Muscle of leg (tissue), 11 donors: ENCODE results near the gene SUN2. TPM values are rescaled to one million over a fixed set of nuclear protein-coding genes. Genes with fewer than 3 reads are reported as not detected.

Source experiments
- DNase-seq: peaks from one replicate; pipeline ENCODE4 v3.0.0; 2013
- H3K27ac ChIP-seq: one replicate; pipeline ENCODE4 v1.5.1; 2013; ENCODE audit warnings: mild to moderate bottlenecking, low read length, control low read depth
- H3K27me3 ChIP-seq: one replicate; pipeline ENCODE4 v1.6.1; 2013; ENCODE audit warnings: low read length; ENCODE audit not compliant: control insufficient read depth, insufficient read depth
- H3K36me3 ChIP-seq: one replicate; pipeline ENCODE4 v1.6.1; 2013; ENCODE audit warnings: low read length; ENCODE audit not compliant: control insufficient read depth, insufficient read depth
- H3K4me1 ChIP-seq: one replicate; pipeline ENCODE4 v1.6.1; 2013; ENCODE audit warnings: low read length; ENCODE audit not compliant: control insufficient read depth, insufficient read depth
- H3K4me3 ChIP-seq: one replicate; pipeline ENCODE4 v1.5.1; 2013; ENCODE audit warnings: low read length, control low read depth
- H3K9me3 ChIP-seq: replicated peaks from 2 replicates; pipeline ENCODE4 v1.6.1; 2013; ENCODE audit warnings: low read depth, low read length; ENCODE audit not compliant: control insufficient read depth
- WGBS: methylation state at CpG from one replicate; pipeline ENCODE4 v1.1.5; 2013; ENCODE audit warnings: missing lambda C conversion rate; ENCODE audit not compliant: insufficient coverage; 5-methylcytosine and 5-hydroxymethylcytosine counted together
- polyA plus RNA-seq, 8 donors: library from polyadenylated mRNA; unstranded; fragments of 120-200 nt; gene quantifications; one replicate each; pipeline versions ENCODE4 v1.2.1 to v1.2.3, GENCODE V29; 2013; ENCODE audit warnings: inconsistent platforms in 1 of 8, low replicate concordance in 1 of 8; ENCODE audit not compliant: insufficient read length in 8 of 8, insufficient read depth in 1 of 8
- total RNA-seq: library from RNA; stranded (reverse); fragments of 120-200 nt; gene quantifications from one replicate; pipeline ENCODE4 v1.2.4, GENCODE V29; 2013

Gene SUN2
- total and polyA plus RNA-seq, 9 donors: 37.6 to 63.8 (median 56.1) TPM

- Histone ChIP-seq H3K4me1 (peaks cover 27% of the 10 kb centered on the region), H3K36me3 (peaks cover 62% of the 10 kb centered on the region), H3K9me3 (no peaks in the 10 kb centered on the region), H3K4me3 (no peak overlapping the region), H3K27ac (no peak overlapping the region), H3K27me3 (no peaks in the 10 kb centered on the region)
- WGBS: 67% methylated on average over 6 of the region's 6 CpGs
- DNase-seq: peak; percentile 44
These were observed 37.4 kb downstream of the SUN2 start for GRCh38 chr22:38718414-38718813.

- Histone ChIP-seq H3K36me3 (peaks cover 61% of the 10 kb centered on the region), H3K27ac (no peak overlapping the region), H3K27me3 (no peaks in the 10 kb centered on the region), H3K9me3 (no peaks in the 10 kb centered on the region), H3K4me3 (no peak overlapping the region), H3K4me1 (peaks cover 38% of the 10 kb centered on the region)
- WGBS: 88% methylated on average over 3 of the region's 6 CpGs
- DNase-seq: no peak
These were observed 38.6 kb downstream of the SUN2 start for GRCh38 chr22:38717244-38717643.

GRCh38 chr22:38716826-38717225 lies 39.0 kb downstream of the SUN2 start:
- Histone ChIP-seq H3K27ac (no peak overlapping the region), H3K27me3 (no peaks in the 10 kb centered on the region), H3K36me3 (peaks cover 65% of the 10 kb centered on the region), H3K9me3 (no peaks in the 10 kb centered on the region), H3K4me3 (no peak overlapping the region), H3K4me1 (peaks cover 40% of the 10 kb centered on the region)
- no peak for DNase-seq
- WGBS: 94% methylated on average over 7 of the region's 9 CpGs

- Histone ChIP-seq H3K27me3 (no peaks in the 10 kb centered on the region), H3K9me3 (no peaks in the 10 kb centered on the region), H3K27ac (no peak overlapping the region), H3K36me3 (peaks cover 60% of the 10 kb centered on the region), H3K4me1 (peaks cover 40% of the 10 kb centered on the region), H3K4me3 (no peak overlapping the region)
- 93% methylated on average over 7 of the region's 10 CpGs for WGBS
- no peak for DNase-seq
These were observed 39.5 kb downstream of the SUN2 start for GRCh38 chr22:38716271-38716670.

GRCh38 chr22:38715852-38716251 lies 39.9 kb downstream of the SUN2 start:
- Histone ChIP-seq H3K27me3 (no peaks in the 10 kb centered on the region), H3K4me1 (peaks cover 40% of the 10 kb centered on the region), H3K36me3 (peaks cover 61% of the 10 kb centered on the region), H3K9me3 (no peaks in the 10 kb centered on the region), H3K4me3 (no peak overlapping the region), H3K27ac (no peak overlapping the region)
- 96% methylated on average over 13 of the region's 15 CpGs for WGBS
- DNase-seq: no peak

GRCh38 chr22:38715176-38715764 lies 40.5 kb downstream of the SUN2 start:
- Histone ChIP-seq H3K4me1 (peaks cover 40% of the 10 kb centered on the region), H3K27ac (peak overlapping the region; percentile 62)

GRCh38 chr22:38713921-38714320 lies 41.9 kb downstream of the SUN2 start:
- 72% methylated on average over 7 of the region's 8 CpGs for WGBS
- Histone ChIP-seq H3K4me3 (no peak overlapping the region), H3K36me3 (peaks cover 67% of the 10 kb centered on the region), H3K27ac (peak overlapping the region; percentile 17), H3K9me3 (no peaks in the 10 kb centered on the region), H3K27me3 (no peaks in the 10 kb centered on the region), H3K4me1 (peaks cover 43% of the 10 kb centered on the region)
- DNase-seq: no peak

More at GRCh38 chr22:38715176-38715764, 40.5 kb downstream of the SUN2 start:
- Histone ChIP-seq H3K9me3 (no peaks in the 10 kb centered on the region), H3K4me3 (no peak overlapping the region), H3K36me3 (peaks cover 63% of the 10 kb centered on the region), H3K27me3 (no peaks in the 10 kb centered on the region)
- WGBS: 80% methylated on average over 7 of the region's 9 CpGs
- no peak for DNase-seq

- no peak overlapping the region for H3K27ac ChIP-seq
- peaks cover 58% of the 10 kb centered on the region for H3K36me3 ChIP-seq
- no peak overlapping the region for H3K4me3 ChIP-seq
- H3K4me1 ChIP-seq: peaks cover 53% of the 10 kb centered on the region
- no peaks in the 10 kb centered on the region for H3K9me3 ChIP-seq
- no peaks in the 10 kb centered on the region for H3K27me3 ChIP-seq
- 90% methylated on average over 3 of the region's 11 CpGs for whole genome bisulfite sequencing
- DNase-seq: no peak
These were observed 43.2 kb downstream of the SUN2 start for GRCh38 chr22:38712486-38713207.

- Histone ChIP-seq H3K36me3 (peaks cover 40% of the 10 kb centered on the region), H3K27ac (no peak overlapping the region), H3K9me3 (no peaks in the 10 kb centered on the region), H3K4me3 (no peak overlapping the region), H3K27me3 (no peaks in the 10 kb centered on the region), H3K4me1 (peaks cover 56% of the 10 kb centered on the region)
- WGBS: no CpG with 5 or more reads among the region's 3 CpGs
- no peak for DNase-seq
These were observed 44.9 kb downstream of the SUN2 start for GRCh38 chr22:38710866-38711265.

GRCh38 chr22:38710351-38710750 lies 45.4 kb downstream of the SUN2 start:
- Histone ChIP-seq H3K27me3 (no peaks in the 10 kb centered on the region), H3K9me3 (no peaks in the 10 kb centered on the region), H3K4me1 (peaks cover 50% of the 10 kb centered on the region), H3K27ac (no peak overlapping the region), H3K36me3 (peaks cover 35% of the 10 kb centered on the region), H3K4me3 (no peak overlapping the region)
- DNase-seq: no peak
- WGBS: 100% methylated on average over 1 of the region's 3 CpGs
